Spleen (tissue), 7 donors: Measurements from ENCODE around the gene MRPS18A.

ENCODE experiments used
- POLR2A ChIP-seq, 3 donors: fragments of 450-650 bp; IDR thresholded peaks; one replicate each; pipeline ENCODE4 v1.5.1; 2017; ENCODE audit warnings: antibody characterized with exemption in 3 of 3, mild to moderate bottlenecking in 1 of 3
- POLR2AphosphoS5 ChIP-seq, 3 donors: sonication (generic); formaldehyde crosslinking; IDR thresholded peaks; one replicate each; pipeline ENCODE4 v1.5.1; 2017; ENCODE audit warnings: antibody characterized with exemption in 3 of 3
- TF ChIP-seq, protein P1 (sequence below), 11 experiments: fragments of 200-600 bp in 7 of 11; fragments of 450-650 bp in 4 of 11; sonication (generic) in 4 of 11; IDR thresholded peaks in 8 of 11; conservative IDR thresholded peaks in 3 of 11; 1 replicate in 7 of 11; 2 replicates in 4 of 11; pipeline versions ENCODE4 v1.4.0 to v1.8.0; 2016 to 2021; ENCODE audit warnings: antibody characterized with exemption in 11 of 11, inconsistent platforms in 4 of 11, mild to moderate bottlenecking in 1 of 11
- donor health status: DM: no; HTN: no; CAD: no; lungs with moderate emphysema.
- donor health status: DM: no; HTN: no; CAD: no.
- donor health status: DM: no; HTN: no; CAD: no.

DNA sequence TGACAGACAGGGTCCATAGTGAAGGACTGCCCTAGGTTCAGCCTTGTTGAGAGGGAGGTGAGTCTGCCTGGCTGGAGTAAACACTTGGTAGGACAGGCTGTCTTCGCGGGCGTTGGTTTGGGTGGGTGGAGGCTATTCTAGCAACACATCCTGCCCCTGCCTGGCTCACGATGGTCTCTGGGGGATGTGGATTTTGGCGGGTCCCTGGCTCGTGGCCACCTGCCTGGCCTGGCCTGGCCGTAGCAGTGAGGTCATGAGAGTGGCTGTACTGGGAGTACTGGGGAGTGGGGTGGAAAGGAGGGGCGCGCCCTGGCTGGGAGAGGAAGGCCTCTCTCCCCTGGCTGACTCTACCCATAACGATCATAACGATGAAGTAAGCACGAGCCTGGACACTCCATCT, 30.2 kb upstream of the MRPS18A start:
- TF ChIP-seq POLR2A (IDR thresholded peaks at IDR 0.05) (no peak), POLR2AphosphoS5 (IDR thresholded peaks at IDR 0.05) (no peak)
- TF ChIP-seq, protein P1, sequence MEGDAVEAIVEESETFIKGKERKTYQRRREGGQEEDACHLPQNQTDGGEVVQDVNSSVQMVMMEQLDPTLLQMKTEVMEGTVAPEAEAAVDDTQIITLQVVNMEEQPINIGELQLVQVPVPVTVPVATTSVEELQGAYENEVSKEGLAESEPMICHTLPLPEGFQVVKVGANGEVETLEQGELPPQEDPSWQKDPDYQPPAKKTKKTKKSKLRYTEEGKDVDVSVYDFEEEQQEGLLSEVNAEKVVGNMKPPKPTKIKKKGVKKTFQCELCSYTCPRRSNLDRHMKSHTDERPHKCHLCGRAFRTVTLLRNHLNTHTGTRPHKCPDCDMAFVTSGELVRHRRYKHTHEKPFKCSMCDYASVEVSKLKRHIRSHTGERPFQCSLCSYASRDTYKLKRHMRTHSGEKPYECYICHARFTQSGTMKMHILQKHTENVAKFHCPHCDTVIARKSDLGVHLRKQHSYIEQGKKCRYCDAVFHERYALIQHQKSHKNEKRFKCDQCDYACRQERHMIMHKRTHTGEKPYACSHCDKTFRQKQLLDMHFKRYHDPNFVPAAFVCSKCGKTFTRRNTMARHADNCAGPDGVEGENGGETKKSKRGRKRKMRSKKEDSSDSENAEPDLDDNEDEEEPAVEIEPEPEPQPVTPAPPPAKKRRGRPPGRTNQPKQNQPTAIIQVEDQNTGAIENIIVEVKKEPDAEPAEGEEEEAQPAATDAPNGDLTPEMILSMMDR (IDR thresholded peaks at IDR 0.05 in 8 of 11, conservative IDR thresholded peaks at IDR 0.05 in 3 of 11), result no peak
